NB4 (cell line): ENCODE data around the gene ZNF319.

Source experiments
- CTCF ChIP-seq: IDR thresholded peaks from one replicate; pipeline ENCODE4 v1.5.1; 2012; ENCODE audit warnings: low read depth, low read length
- POLR2A ChIP-seq: IDR thresholded peaks from 2 replicates; pipeline ENCODE4 v1.6.1; 2011; ENCODE audit warnings: mild to moderate bottlenecking; ENCODE audit not compliant: insufficient read length; ENCODE audit errors: extremely low read depth
- TF ChIP-seq, protein P1 (sequence below): IDR thresholded peaks from 2 replicates; pipeline ENCODE4 v1.6.1; 2011; ENCODE audit warnings: low read depth, low read length

GRCh38 chr16:58026139-58026704, 25.8 kb upstream of the ZNF319 start:
- no peak for TF ChIP-seq CTCF
- TF ChIP-seq, protein P1, sequence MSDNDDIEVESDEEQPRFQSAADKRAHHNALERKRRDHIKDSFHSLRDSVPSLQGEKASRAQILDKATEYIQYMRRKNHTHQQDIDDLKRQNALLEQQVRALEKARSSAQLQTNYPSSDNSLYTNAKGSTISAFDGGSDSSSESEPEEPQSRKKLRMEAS, result no peak
- no peak for TF ChIP-seq POLR2A
